Fibroblast of villous mesenchyme (primary cell): Measurements from ENCODE around the gene KCNMA1. TPM values are rescaled to one million over a fixed set of nuclear protein-coding genes. Genes with fewer than 3 reads are reported as not detected.

Experiments
- DNase-seq: peaks from one replicate; pipeline ENCODE4 v3.0.0-alpha.2; 2010; ENCODE audit warnings: low read depth
- H3K4me3 ChIP-seq: 2 replicates; pipeline ENCODE4 v1.5.1; 2011; ENCODE audit warnings: low read depth, mild to moderate bottlenecking, low read length
- CTCF ChIP-seq: IDR thresholded peaks from 2 replicates; pipeline ENCODE4 v1.5.1; 2012; ENCODE audit warnings: low read depth, mild to moderate bottlenecking, low read length; ENCODE audit not compliant: insufficient read depth
- total RNA-seq: library from RNA; depleted of rRNA; stranded (reverse); fragments of >200 nt; gene quantifications from 2 replicates; pipeline ENCODE4 v1.2.3, GENCODE V29; 2012

Gene KCNMA1
- total RNA-seq, 1 donor, result 36.7 TPM

GRCh38 chr10:77448226-77448625, 189.4 kb downstream of the KCNMA1 start:
- no peak for DNase-seq
- no peak overlapping the region for H3K4me3 ChIP-seq
- no peak for TF ChIP-seq CTCF

DNA sequence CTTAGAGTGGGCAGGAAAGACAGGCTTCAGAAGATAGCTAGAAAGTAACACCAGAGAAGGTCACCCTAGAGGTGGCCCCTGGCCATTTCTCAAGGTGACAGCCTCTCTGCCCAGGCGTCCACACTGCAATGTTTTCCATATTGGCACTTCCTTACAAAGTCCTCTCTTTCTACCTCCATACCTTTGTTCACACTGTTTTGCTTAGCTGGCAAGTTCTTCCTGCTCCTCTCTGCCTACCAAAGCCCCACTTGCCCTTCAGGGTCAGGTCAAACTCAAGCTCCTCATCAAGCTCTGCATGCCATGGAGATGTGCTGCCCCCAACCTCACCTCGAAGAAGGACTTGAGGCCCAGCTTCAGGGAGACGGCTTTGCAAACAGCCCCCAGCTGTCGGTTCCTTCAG, 190.9 kb downstream of the KCNMA1 start:
- DNase-seq, result no peak
- no peak for TF ChIP-seq CTCF

GRCh38 chr10:77445547-77445946, 192.1 kb downstream of the KCNMA1 start:
- no peak overlapping the region for H3K4me3 ChIP-seq
- TF ChIP-seq CTCF, result no peak
- DNase-seq, result no peak

More for the DNA sequence above, 190.9 kb downstream of the KCNMA1 start:
- no peak overlapping the region for H3K4me3 ChIP-seq

GRCh38 chr10:77444041-77444440, 193.6 kb downstream of the KCNMA1 start:
- TF ChIP-seq CTCF, result no peak
- H3K4me3 ChIP-seq, result no peak overlapping the region
- no peak for DNase-seq

GRCh38 chr10:77442699-77443189, 194.9 kb downstream of the KCNMA1 start:
- no peak for DNase-seq
- no peak overlapping the region for H3K4me3 ChIP-seq
- no peak for TF ChIP-seq CTCF

- DNase-seq, result no peak
- TF ChIP-seq CTCF, result no peak
- H3K4me3 ChIP-seq, result no peak overlapping the region
These were observed 196.0 kb downstream of the KCNMA1 start for GRCh38 chr10:77441353-77442166.
